NCI-H2196 treated with DMSO at 0.1 percent for 48 hours (cell line): Measurements from ENCODE around the gene RGMB.
"Not testable (repeated sequence)": the region's sequence is repeated elsewhere in the genome, so short reads cannot be mapped to it uniquely, and the experiment has no call there.

Experiments used
- DNase-seq: peaks from one replicate; lab custom pipeline; 2025; ENCODE audit not compliant: unreplicated experiment; lab: John Stamatoyannopoulos, UW

Gene RGMB

GRCh38 chr5:98773464-98774191 is at the start of gene RGMB:
Gene RGMB, plus strand, starts transcription at chr5:98773663. Its CDS starts 408 bp downstream, at chr5:98774071.
- DNase-seq: peak; percentile 95

- no peak for DNase-seq
These were observed 47.2 kb upstream of the RGMB start for GRCh38 chr5:98726258-98726657.

GRCh38 chr5:98727686-98728085 is 45.8 kb upstream of the RGMB start:
- no peak for DNase-seq

- DNase-seq: no peak
These were observed 38.8 kb upstream of the RGMB start for GRCh38 chr5:98734646-98735045.

GRCh38 chr5:98735806-98736507 is 37.5 kb upstream of the RGMB start:
- no peak for DNase-seq

GRCh38 chr5:98736753-98737152 is 36.7 kb upstream of the RGMB start:
- DNase-seq: no peak

GRCh38 chr5:98737441-98737840 is 36.0 kb upstream of the RGMB start:
- DNase-seq: not testable (repeated sequence)

GRCh38 chr5:98738481-98739149 is 34.8 kb upstream of the RGMB start:
- DNase-seq: not testable (repeated sequence)

- DNase-seq: no peak
These were observed 31.5 kb upstream of the RGMB start for GRCh38 chr5:98741926-98742325.

GRCh38 chr5:98742396-98743073 is 30.9 kb upstream of the RGMB start:
- no peak for DNase-seq

- not testable (repeated sequence) for DNase-seq
These were observed 25.2 kb upstream of the RGMB start for GRCh38 chr5:98748259-98748658.

- DNase-seq: no peak
These were observed 24.4 kb upstream of the RGMB start for GRCh38 chr5:98749046-98749445.

GRCh38 chr5:98750693-98751092 is 22.8 kb upstream of the RGMB start:
- DNase-seq: no peak

GRCh38 chr5:98752331-98752730 is 21.1 kb upstream of the RGMB start:
- not testable (repeated sequence) for DNase-seq

GRCh38 chr5:98752801-98753200 is 20.7 kb upstream of the RGMB start:
- DNase-seq: not testable (repeated sequence)

- no peak for DNase-seq
These were observed 20.0 kb upstream of the RGMB start for GRCh38 chr5:98753507-98753906.

- no peak for DNase-seq
These were observed 18.1 kb upstream of the RGMB start for GRCh38 chr5:98755406-98755805.

GRCh38 chr5:98757978-98758377 is 15.5 kb upstream of the RGMB start:
- no peak for DNase-seq

GRCh38 chr5:98763001-98763630 is 10.3 kb upstream of the RGMB start:
- DNase-seq: no peak

- no peak for DNase-seq
These were observed 7.6 kb upstream of the RGMB start for GRCh38 chr5:98765815-98766214.

GRCh38 chr5:98767581-98767980 is 5.9 kb upstream of the RGMB start:
- no peak for DNase-seq
